Posterior cingulate gyrus (tissue), 11 donors: ENCODE measurements around the gene SMIM27.
"Not testable (repeated sequence)": the region's sequence is repeated elsewhere in the genome, so short reads cannot be mapped to it uniquely, and the experiment has no call there.

Experiments
- DNase-seq, 10 donors: peaks; one replicate each; pipeline versions ENCODE4 v3.0.0 to v3.0.0-alpha.2; 2020 to 2021; ENCODE audit warnings: mixed read lengths in 3 of 10
- intact Hi-C: fragments of 100-400 bp; cut with DNase I; formaldehyde crosslinking; loops from one replicate; pipeline ENCODE4 v1.15.1; 2023

Gene SMIM27

GRCh38 chr9:32589083-32589723 is 37.1 kb downstream of the SMIM27 start:
- intact Hi-C loops: loop anchor here (2.0 to 10.0 kb wide), 2 partner anchors 144 to 380 kb away; no protein-coding TSS in a partner anchor
- DNase-seq: no peak

DNA sequence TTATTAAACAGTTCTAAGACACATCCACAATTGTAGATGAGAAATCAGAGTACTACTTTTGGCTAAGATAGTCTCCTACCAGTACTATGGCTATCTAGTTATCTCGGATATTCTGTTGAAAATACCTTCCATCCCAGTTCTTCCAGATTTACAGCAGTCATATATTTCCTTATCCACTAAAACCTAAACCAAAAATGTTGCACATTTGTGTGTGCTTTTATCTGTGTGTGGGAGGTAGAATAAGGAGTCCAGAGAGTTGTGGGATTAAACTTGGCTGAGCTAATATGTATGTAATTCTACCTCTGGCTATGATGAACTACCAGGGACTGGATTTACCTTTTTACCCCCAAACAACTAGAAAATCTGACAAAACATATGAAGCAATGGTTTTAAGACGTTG is 38.3 kb downstream of the SMIM27 start:
- intact Hi-C loops: no loop called here
- no peak for DNase-seq

DNA sequence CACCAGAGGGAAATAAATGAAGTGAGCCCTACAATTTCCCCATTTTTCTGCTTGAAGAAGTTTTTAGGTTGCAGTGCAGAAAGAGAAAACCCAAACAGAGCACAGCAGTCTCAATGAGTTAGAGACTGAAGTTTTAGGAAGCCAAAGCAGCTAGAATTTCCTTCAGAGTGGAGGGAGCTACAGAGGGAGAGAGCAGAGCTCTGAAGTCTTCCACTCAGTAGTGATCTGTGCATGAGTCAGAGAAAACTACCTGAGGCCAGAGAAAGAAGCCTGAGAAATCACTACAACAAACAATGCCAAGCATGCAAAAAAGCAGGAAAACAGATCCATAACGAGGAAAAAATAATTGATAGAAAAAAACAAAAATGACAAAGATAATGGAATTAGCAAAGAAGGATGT is 38.8 kb downstream of the SMIM27 start:
- intact Hi-C loops: no loop called here
- no peak for DNase-seq

DNA sequence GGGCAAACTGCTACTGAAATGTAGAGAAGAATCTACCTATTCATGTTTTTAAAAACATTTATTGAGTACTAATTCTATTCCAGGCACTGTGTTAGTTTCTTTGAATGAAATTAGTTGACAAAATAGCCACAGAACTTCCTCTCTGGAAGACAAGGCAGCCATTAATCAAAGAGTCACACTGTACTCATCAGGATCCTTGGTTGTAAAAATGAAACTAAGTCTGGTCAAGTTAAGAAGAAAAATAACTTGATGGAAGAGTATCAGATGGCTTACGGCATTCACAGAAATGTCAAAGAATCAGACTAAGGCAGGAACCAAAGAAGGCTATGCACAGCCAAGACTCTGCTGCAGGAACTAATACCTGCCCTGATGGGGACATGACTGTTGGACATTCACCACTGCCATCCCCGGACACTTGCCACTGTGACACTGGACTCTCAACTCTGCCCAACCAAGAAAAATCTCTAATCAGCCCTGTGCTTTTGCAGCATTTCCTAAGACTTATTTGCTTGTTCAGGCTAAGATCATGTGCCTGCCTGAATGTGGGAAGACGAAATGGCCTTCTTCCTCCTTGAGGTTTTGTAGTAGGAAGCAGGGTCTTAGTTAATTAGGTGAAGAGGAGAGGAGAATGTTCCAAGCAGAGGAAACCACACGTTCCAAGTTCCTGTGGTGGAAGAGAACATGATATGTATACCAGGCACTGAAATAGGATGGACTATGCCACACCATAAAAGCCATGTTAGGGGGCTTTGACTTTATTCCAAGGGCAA is 44.2 kb downstream of the SMIM27 start:
- DNase-seq: no peak
- intact Hi-C loops: no loop called here

GRCh38 chr9:32596936-32597335 is 44.8 kb downstream of the SMIM27 start:
- no peak for DNase-seq
- intact Hi-C loops: no loop called here

GRCh38 chr9:32599021-32599420 is 46.9 kb downstream of the SMIM27 start:
- intact Hi-C loops, DNase-seq: not testable (repeated sequence)
